ENCODE results near the gene TTC19.
"Not testable (repeated sequence)": the region's sequence is repeated elsewhere in the genome, so short reads cannot be mapped to it uniquely, and the experiment has no call there.

TTC19 gene

GRCh38 chr17:16036261-16036660 lies 36.6 kb downstream of the TTC19 start:
- DNase-seq = no peak

GRCh38 chr17:16037636-16038035 lies 38.0 kb downstream of the TTC19 start:
- DNase-seq = no peak

GRCh38 chr17:16040710-16041251 lies 41.2 kb downstream of the TTC19 start:
- no peak for DNase-seq

GRCh38 chr17:16044487-16044886 lies 44.9 kb downstream of the TTC19 start:
- no peak for DNase-seq

GRCh38 chr17:16046966-16047365 lies 47.3 kb downstream of the TTC19 start:
- no peak for DNase-seq

GRCh38 chr17:16048811-16049449 lies 49.3 kb downstream of the TTC19 start:
- DNase-seq = no peak

- no peak for DNase-seq
These were observed 51.2 kb downstream of the TTC19 start for GRCh38 chr17:16050844-16051243.

- no peak for DNase-seq
These were observed 52.9 kb downstream of the TTC19 start for GRCh38 chr17:16052486-16052885.

- DNase-seq = not testable (repeated sequence)
These were observed 55.5 kb downstream of the TTC19 start for GRCh38 chr17:16055139-16055538.

- DNase-seq = no peak
These were observed 62.0 kb downstream of the TTC19 start for GRCh38 chr17:16061631-16062030.

- no peak for DNase-seq
These were observed 66.5 kb downstream of the TTC19 start for GRCh38 chr17:16066125-16066524.

- no peak for DNase-seq
These were observed 68.7 kb downstream of the TTC19 start for GRCh38 chr17:16068323-16068722.

- no peak for DNase-seq
These were observed 72.4 kb downstream of the TTC19 start for GRCh38 chr17:16072031-16072430.

GRCh38 chr17:16073845-16074244 lies 74.2 kb downstream of the TTC19 start:
- DNase-seq = no peak

GRCh38 chr17:16074423-16074822 lies 74.8 kb downstream of the TTC19 start:
- DNase-seq = no peak

- DNase-seq = no peak
These were observed 76.3 kb downstream of the TTC19 start for GRCh38 chr17:16075949-16076348.

All from NCI-H1105 treated with DMSO at 0.1 percent for 48 hours (cell line).